BE2C (cell line): ENCODE results near the gene DOCK9.

Source experiments
- DNase-seq: peaks from one replicate; pipeline ENCODE4 v3.0.0-alpha.2; 2020
- H3K27me3 ChIP-seq: fragments of 250-450 bp; sonication (Bioruptor Pico); 2 replicates; pipeline ENCODE4 v1.5.1; 2020; ENCODE audit warnings: mild to moderate bottlenecking
- H3K36me3 ChIP-seq: fragments of 250-450 bp; sonication (Bioruptor Pico); 2 replicates; pipeline ENCODE4 v1.5.1; 2020; ENCODE audit warnings: mild to moderate bottlenecking
- H3K4me1 ChIP-seq: fragments of 250-450 bp; sonication (Bioruptor Pico); 2 replicates; pipeline ENCODE4 v1.5.1; 2020
- H3K4me3 ChIP-seq: 2 replicates; pipeline ENCODE4 v1.5.1; 2011; ENCODE audit warnings: low read depth, low read length
- H3K9me3 ChIP-seq: fragments of 250-450 bp; sonication (Bioruptor Pico); 2 replicates; pipeline ENCODE4 v1.5.1; 2020
- TF ChIP-seq, protein P1 (sequence below): IDR thresholded peaks from 2 replicates; pipeline ENCODE4 v1.5.1; 2012; ENCODE audit warnings: mild to moderate bottlenecking, low read depth, low read length

Gene DOCK9

DNA sequence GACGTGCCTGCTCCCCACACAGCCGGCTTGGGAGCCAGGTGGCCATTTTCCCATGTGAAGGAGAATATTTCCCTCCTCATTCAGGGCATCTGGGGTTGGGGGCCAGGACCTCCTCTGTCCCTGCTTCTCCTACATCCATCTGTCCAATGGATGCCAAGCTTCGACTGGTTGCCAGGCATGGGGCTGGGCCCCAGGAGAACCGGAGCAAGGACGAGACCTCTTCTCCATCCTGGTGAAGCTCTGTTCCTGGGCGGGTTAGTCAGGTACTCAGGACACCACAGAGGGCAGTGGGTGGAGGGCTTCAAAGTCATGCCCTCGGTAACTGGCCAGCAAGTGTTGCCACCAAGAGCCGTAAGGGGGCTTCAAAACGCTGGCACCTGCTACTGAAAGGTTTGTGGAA lies 203.1 kb downstream of the DOCK9 start:
- H3K9me3 ChIP-seq: no peaks in the 10 kb centered on the region
- no peaks in the 10 kb centered on the region for H3K36me3 ChIP-seq
- H3K4me1 ChIP-seq: no peaks in the 10 kb centered on the region
- no peaks in the 10 kb centered on the region for H3K27me3 ChIP-seq
- DNase-seq: no peak
- no peak overlapping the region for H3K4me3 ChIP-seq
- TF ChIP-seq, protein P1, sequence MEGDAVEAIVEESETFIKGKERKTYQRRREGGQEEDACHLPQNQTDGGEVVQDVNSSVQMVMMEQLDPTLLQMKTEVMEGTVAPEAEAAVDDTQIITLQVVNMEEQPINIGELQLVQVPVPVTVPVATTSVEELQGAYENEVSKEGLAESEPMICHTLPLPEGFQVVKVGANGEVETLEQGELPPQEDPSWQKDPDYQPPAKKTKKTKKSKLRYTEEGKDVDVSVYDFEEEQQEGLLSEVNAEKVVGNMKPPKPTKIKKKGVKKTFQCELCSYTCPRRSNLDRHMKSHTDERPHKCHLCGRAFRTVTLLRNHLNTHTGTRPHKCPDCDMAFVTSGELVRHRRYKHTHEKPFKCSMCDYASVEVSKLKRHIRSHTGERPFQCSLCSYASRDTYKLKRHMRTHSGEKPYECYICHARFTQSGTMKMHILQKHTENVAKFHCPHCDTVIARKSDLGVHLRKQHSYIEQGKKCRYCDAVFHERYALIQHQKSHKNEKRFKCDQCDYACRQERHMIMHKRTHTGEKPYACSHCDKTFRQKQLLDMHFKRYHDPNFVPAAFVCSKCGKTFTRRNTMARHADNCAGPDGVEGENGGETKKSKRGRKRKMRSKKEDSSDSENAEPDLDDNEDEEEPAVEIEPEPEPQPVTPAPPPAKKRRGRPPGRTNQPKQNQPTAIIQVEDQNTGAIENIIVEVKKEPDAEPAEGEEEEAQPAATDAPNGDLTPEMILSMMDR: no peak

DNA sequence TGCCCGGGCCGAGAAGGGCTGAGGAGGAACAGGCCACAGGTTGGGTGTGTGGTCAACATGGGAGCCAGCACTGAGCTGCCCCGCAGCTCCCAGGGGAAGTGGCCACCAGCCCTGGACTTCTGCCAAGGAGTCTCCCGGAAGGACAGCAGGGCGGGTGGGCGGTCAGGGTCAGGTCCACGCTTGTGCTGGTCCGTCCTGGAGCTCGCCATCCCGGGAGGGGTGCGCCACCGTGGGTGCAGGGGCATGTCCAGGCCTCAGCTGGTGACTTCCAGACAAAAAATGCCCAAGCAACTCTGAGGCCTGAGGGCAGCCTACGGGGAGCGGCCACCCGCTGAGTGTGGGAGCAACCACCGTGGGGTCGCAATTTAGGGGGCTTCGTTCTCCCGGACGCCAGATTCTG lies 203.9 kb downstream of the DOCK9 start:
- DNase-seq: no peak
- TF ChIP-seq, protein P1: no peak
- H3K4me3 ChIP-seq: no peak overlapping the region
- no peaks in the 10 kb centered on the region for H3K4me1 ChIP-seq
- H3K9me3 ChIP-seq: no peaks in the 10 kb centered on the region
- H3K27me3 ChIP-seq: no peaks in the 10 kb centered on the region
- H3K36me3 ChIP-seq: no peaks in the 10 kb centered on the region

DNA sequence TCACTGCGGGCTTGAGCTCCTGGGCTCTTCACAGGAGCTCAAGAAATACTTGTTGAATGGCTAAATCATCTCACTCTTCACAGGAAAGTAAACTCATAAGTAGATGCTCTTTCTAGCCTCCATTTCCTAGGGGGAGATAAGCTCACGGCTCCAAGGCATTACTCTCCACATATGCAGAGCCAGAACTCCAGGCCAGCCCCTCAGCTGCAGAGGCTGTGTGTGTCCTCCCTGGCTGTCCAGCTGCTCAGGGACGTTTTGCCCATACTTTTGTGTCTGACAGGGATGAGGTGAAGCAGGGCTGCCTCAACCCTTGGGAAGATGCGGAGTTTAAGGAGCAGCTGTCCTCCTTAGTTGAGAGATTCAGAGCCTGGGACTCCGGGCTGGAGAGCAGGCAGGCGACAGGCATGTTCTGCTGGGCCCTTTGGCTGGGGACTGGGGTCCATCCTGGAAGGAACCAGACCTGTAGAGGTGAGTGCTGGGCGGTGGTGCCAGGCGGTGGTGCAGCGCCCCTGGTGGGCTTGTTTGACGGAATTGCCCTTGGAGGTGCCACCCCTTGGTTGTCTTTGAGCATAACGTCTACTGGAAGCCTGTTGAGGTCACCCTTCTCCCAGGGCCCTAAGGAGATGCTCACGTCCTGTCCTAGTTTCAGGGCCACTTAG lies 204.9 kb downstream of the DOCK9 start:
- no peak for DNase-seq
- TF ChIP-seq, protein P1: no peak
- H3K4me1 ChIP-seq: no peaks in the 10 kb centered on the region

DNA sequence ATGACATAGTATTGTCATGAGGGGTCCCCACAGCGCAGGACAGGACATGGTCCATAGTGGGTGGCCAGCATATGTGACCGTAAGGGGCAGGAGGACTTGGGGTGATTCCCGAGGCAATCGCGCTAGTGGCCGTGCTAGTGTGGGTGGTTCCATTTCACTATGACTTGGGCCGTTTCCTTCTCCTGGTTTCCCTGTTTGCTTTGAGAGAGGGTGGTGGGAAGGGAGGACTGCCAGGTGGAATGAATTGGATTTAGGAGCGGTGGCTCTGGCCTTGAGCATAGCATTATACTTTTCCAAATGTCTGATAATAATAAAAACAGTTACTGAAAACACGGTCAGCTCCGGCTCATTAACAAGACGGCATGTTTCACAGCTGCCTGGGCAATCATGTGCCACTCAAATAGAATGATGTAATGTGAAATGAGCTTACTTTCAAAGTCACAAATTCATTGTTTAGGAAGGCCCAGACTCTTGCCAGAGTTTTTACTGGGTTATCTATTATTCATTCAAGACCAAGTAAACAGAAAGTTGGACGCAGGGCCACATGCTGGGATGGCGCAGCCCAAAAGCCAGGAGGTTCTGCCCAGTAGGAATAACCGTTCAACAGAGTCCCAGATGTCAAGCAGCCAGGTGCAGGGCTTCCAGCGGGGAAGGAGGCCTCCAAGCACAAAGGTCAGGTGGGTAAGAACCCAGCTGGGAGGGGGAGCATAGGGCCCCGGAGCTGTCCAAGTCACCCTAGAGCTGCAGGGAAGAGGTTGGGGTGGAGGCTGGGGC lies 205.8 kb downstream of the DOCK9 start:
- H3K36me3 ChIP-seq: no peaks in the 10 kb centered on the region
- no peaks in the 10 kb centered on the region for H3K4me1 ChIP-seq
- TF ChIP-seq, protein P1: no peak
- DNase-seq: no peak
- no peaks in the 10 kb centered on the region for H3K27me3 ChIP-seq
- no peaks in the 10 kb centered on the region for H3K9me3 ChIP-seq
- H3K4me3 ChIP-seq: no peak overlapping the region

More for the DNA sequence above, 204.9 kb downstream of the DOCK9 start:
- Histone ChIP-seq H3K36me3 (no peaks in the 10 kb centered on the region), H3K9me3 (no peaks in the 10 kb centered on the region), H3K4me3 (no peak overlapping the region), H3K27me3 (no peaks in the 10 kb centered on the region)

DNA sequence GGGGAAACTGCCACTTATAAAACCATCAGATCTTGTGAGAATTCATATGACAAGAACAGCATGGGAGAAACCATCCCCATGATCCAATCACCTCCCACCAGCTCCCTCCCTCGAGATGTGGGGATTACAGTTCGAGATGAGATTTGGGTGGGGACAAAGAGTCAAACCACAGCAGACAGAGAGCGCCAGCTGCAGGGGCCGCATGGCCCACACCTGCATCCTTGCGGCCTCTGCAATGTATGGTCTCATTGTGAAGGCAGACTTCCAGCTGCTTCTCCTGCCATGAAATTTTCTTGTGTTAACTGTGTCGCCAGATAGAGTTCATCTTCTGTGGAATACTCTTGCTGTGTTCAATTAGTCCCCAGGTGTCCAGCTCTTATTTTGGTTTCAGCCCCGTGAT lies 208.1 kb downstream of the DOCK9 start:
- no peak for DNase-seq
- TF ChIP-seq, protein P1: no peak
- H3K9me3 ChIP-seq: no peaks in the 10 kb centered on the region
- no peaks in the 10 kb centered on the region for H3K27me3 ChIP-seq
- H3K4me1 ChIP-seq: no peaks in the 10 kb centered on the region
- no peaks in the 10 kb centered on the region for H3K36me3 ChIP-seq
- no peak overlapping the region for H3K4me3 ChIP-seq

DNA sequence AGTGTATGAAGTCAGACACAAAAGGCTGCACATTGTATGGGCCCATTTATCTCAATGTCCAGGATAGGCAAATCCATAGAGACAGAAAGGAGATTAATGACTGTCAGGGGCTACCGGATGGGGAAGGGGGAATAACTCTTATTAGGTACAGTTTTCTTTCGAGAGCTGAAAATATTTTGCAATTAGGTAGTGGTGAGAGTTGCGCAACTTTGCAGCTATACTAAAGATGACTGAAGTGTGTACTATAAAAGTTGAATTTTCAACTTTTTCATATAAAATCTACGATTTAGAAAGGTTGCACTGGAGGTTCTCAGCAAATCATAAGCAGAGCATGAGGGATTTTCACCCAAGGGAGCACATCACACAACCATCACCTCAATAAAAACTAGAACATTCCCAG lies 209.3 kb downstream of the DOCK9 start:
- Histone ChIP-seq H3K27me3 (no peaks in the 10 kb centered on the region), H3K36me3 (no peaks in the 10 kb centered on the region), H3K4me3 (no peak overlapping the region), H3K4me1 (no peaks in the 10 kb centered on the region), H3K9me3 (no peaks in the 10 kb centered on the region)
- no peak for DNase-seq
- TF ChIP-seq, protein P1: no peak
